HG02870 (cell line): ENCODE results near the gene TSSC4.

ENCODE experiments used
- ATAC-seq: cut with Tn5 transposase; IDR thresholded peaks from one replicate; pipeline ENCODE4 v1.9.1; 2021; ENCODE audit warnings: mild to moderate bottlenecking, moderate library complexity; ENCODE audit not compliant: unreplicated experiment

TSSC4 gene

GRCh38 chr11:2398664-2399355, 1.7 kb upstream of the TSSC4 start:
- no peak for ATAC-seq

- ATAC-seq, result peak; percentile 0
Measured at GRCh38 chr11:2399488-2400068, 972 bp upstream of the TSSC4 start.

- peak; percentile 2 for ATAC-seq
Measured at GRCh38 chr11:2400762-2401435, 349 bp downstream of the TSSC4 start.

GRCh38 chr11:2401436-2401984, 960 bp downstream of the TSSC4 start:
- no peak for ATAC-seq

- no peak for ATAC-seq
Measured at GRCh38 chr11:2402106-2402505, 1.6 kb downstream of the TSSC4 start.

- ATAC-seq, result no peak
Measured at GRCh38 chr11:2402890-2403645, 2.5 kb downstream of the TSSC4 start.

GRCh38 chr11:2404735-2405196, 4.2 kb downstream of the TSSC4 start:
- ATAC-seq, result no peak

GRCh38 chr11:2406451-2406850, 5.9 kb downstream of the TSSC4 start:
- no peak for ATAC-seq

- ATAC-seq, result no peak
Measured at GRCh38 chr11:2406878-2407410, 6.4 kb downstream of the TSSC4 start.

- ATAC-seq, result no peak
Measured at GRCh38 chr11:2408671-2409070, 8.1 kb downstream of the TSSC4 start.

GRCh38 chr11:2409126-2409525, 8.6 kb downstream of the TSSC4 start:
- ATAC-seq, result no peak

- ATAC-seq, result no peak
Measured at GRCh38 chr11:2409611-2410468, 9.3 kb downstream of the TSSC4 start.

- no peak for ATAC-seq
Measured at GRCh38 chr11:2410616-2411015, 10.1 kb downstream of the TSSC4 start.

- ATAC-seq, result no peak
Measured at GRCh38 chr11:2411446-2412305, 11.1 kb downstream of the TSSC4 start.

- ATAC-seq, result no peak
Measured at GRCh38 chr11:2412323-2412722, 11.8 kb downstream of the TSSC4 start.

- ATAC-seq, result no peak
Measured at GRCh38 chr11:2413742-2414579, 13.4 kb downstream of the TSSC4 start.

GRCh38 chr11:2414616-2415015, 14.1 kb downstream of the TSSC4 start:
- ATAC-seq, result no peak

GRCh38 chr11:2415171-2415570, 14.6 kb downstream of the TSSC4 start:
- ATAC-seq, result no peak
